SK-N-MC (cell line): ENCODE data around the gene TBC1D25.

ENCODE experiments used
- EZH2 ChIP-seq: fragments of 200-600 bp; sonication (generic); IDR thresholded peaks from one replicate; pipeline ENCODE4 v1.6.1; 2017; ENCODE audit warnings: antibody characterized with exemption
- POLR2AphosphoS5 ChIP-seq: IDR thresholded peaks from 2 replicates; pipeline ENCODE4 v1.6.1; 2012; ENCODE audit warnings: mild to moderate bottlenecking, low read depth, low read length, borderline replicate concordance

DNA sequence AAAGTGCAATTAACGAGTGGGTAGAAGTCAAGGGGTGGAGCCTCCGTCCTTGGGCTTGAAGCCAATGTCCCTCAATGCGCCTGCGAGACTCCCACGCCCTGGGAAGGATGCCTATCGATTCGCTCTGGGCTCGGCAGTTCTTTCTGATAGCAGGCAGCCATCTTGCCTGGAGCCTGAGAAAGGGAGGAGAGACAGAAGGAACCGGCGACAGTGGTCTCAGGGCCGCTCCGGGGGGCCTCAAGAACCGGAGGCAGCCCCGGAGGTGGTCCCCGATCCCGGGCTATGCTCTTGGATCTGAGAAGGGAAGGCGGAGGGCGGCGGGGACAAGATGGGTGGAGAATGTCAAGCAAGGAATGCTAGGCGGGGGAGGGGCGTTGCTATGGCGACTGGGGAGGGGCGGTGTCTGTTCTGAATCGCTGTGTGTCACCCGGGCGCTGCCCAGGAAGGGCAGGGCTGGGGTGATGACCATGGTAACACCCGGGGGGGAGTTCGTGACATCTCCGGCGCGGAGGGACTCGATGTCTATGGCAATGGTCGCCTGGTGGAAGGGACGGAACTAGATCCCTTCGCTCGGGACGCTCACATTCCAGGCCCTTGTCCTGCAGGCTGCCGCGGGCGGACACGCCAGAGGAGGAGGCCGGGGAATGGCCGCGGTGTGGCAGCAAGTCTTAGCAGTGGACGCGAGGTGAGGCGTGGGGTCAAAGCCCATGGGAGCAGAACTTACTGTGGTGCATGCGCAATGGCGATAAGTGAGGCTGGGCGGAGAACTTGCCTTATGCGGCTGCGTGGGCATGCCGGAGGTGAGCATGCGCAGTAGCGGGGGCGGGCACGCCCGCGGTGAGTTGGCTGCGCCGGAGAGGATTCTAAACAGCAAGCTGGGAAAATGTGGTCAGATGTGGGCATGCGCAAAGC, 58.1 kb downstream of the TBC1D25 start, which contains the start of gene WDR13:
- TF ChIP-seq POLR2AphosphoS5: peak; percentile 60; the same call in 1 of the 2 replicates
- no peak for TF ChIP-seq EZH2
